ENCODE measurements around the gene PPFIBP2.

PPFIBP2 gene

DNA sequence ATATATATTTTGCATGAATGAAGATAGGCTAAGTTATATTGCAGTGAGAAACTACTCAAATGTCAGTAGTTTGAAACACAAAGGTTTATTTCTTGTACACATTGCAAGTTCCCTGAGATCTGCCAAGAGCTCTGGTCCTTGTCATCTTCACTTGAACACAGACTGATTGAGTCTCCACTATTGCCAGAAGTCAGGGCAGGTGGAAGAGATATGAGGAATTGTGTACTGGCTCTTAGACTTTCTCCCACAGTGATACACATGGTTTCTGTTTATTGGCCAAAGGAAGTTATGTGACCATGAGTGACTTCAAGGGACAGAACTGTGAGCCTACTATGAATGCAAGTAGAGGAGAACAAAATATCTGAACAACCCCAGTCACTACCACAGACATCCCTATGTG is 44.2 kb downstream of the PPFIBP2 start:
- DNase-seq, result no peak

DNA sequence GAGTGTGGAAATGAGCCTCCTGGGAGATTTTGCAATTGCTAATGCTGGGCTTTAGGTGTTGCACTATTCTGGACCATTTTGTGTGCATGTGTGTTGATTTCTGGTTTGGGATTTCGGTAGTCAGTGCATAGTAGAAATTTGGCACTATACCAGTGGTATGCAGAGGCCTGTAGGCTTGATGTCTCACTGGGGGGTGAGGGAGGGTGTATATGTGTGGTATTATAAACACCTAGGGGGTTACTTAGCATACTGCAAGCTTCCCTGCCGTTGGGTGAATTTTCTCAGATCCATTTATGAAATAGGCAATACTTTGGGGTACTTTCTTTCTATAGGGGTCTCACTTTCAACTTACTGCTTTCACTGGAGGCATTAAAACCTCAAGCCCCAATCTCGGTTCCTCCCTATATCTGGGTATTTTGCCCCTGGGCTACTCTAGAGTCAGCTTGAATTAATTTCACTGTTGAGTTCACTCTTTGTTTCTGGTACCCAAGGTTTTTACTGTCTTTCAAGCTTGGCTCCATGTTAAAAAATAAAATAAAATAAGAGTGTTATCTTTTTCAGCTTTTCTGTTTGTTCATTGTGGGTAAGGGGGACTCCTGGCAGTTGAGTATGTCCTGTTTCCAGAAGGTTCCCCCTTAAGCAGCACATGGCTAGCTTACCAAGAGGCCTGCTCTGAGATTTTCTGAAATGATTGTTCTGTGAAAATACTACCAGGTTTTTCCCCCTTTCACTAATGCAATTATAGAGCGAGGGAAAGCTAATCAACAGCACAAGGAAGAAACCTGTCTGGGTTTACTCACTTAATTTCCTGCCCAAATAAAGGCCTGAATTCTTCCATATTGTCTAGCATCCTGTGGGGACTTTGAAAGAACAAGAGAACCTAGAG is 45.8 kb downstream of the PPFIBP2 start:
- DNase-seq, result no peak

DNA sequence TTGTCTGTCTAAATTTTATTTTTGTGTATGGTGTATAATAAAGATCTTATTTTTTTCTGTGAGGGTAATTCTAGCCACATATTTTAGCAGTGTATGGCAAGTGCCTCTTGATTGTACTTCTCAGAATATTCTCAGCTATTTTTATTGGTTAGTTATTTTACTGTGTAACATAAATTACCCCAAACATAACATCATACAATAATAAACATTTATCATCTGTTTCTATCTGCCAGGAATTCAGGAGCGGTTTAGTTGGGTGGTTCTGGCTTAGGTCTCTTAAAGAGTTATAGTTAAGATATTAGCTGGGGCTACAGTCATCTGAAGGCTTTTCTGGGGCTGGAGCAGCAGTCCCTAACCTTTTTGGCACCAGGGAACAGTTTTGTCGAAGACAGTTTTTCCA is 47.8 kb downstream of the PPFIBP2 start:
- no peak for DNase-seq

DNA sequence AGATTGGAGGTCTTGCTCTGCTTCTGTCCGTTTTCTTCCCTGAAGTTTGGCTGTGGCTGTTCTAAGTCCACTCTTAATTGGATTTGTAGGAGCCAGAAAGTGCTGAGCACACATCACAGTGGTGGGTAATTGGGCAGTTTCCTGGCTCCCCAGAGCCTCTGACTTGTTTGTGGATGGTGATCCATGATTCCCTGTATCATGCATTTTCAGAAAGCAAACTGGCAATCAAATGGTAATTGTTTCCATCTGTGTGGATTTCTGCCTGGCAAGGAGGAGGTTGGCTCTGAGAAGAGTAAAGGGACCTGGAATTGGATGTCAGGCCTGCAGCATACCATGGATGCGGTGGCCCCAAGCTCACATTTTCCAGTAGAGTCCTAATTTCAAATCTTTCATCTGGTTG is 49.5 kb downstream of the PPFIBP2 start:
- DNase-seq, result no peak

DNA sequence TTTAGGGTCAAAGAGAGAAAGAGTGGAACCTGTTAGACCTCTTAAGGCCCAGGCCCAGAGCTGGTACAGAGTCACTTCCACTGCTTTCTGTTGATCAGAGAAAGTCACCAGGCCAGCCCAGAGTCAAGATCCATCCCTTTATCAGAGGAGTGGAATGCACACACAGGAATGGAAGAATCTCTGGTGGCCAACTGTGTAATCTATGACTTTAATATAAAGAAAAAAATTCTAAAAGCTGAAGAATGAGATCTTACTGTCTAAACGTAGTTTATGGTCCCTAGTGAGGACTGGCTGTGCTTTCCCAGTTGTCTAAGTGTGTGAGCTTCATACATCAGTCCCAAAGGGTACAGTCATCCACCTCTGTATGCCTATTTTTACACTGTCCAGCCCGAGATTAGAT is 51.0 kb downstream of the PPFIBP2 start:
- no peak for DNase-seq

DNA sequence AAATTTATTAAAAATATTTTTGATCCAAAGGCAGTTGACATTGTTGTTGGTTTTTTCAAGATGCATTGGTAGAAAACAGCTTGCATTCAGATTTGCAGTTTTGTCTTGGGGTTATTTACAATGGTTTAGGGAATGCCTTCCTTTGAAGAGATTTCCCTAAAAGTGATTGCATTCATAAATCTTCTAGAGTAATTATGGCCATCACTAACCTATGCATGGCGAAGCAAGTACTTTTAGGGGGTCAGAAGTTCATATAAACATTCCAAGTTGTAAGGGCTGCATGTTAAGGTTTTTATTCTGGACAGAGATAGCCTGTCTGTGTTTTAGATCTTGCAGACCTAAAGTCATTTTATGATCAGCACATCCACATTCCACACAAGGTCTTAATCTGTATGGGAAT is 53.5 kb downstream of the PPFIBP2 start:
- no peak for DNase-seq

DNA sequence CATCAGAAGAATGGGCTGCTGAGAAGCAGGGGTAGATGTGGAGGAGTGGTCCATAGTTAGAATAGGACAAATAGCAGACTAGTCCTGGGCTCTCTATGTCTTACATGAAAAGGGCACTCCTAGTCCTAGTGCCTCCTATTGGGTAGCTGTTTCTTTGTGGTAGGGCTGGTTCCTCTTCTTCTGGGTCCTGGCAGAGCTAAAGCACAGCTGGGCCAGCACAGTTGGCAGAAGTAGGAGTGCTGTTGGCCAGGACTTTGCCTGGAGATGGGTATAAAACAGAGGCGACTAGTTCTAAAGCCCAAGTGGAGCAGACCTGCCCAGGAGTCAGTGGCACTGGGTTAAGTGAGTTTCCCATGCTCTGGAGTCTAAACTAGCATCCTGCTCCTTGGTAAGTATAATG is 55.2 kb downstream of the PPFIBP2 start:
- DNase-seq, result no peak

DNA sequence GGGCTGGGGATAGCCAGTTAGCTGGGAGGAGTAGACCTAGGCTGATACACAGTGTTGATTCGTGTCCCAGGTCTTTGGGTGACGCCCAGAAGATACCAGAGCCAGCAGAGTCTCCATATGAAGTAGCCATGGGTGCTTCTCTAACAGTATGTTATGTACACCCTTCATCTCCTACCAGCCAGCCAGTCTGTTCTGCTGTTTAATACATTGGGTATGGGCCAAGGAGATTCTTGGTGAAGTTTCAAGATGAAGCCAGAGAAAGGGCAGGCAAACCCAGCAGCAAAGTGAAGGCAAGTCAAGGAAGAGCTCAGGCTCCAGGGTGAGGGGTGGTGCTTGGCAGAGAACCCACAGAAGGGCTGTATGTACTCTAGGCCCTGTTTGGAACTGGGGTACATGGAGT is 56.4 kb downstream of the PPFIBP2 start:
- no peak for DNase-seq

DNA sequence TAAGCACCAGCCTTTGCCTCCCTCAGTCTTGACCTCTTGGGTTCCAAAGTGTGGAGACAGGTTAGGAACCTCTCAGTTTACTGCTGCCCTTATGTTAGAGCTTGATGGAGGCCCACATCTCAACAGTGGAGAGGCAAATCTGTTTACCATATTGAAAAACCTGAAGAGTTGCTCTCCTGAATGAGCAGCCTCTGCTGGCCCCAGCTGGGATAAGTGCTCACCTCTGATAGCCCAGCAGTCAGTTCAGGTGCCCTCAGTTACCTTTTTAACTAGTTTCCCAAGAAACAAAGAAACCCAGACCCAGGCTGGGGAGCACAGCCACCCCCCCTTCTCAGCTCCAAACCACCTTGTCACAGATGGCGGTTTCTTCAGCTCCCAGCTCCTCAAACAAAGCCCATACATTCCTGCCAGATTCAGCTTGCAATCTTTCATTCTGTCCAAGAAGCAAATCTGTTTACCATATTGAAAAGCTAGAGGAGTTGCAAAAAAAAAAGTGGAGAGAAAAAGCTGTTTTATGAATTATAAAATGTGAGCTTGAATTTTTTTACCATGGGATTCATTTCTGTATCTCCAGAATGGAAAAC is 57.2 kb downstream of the PPFIBP2 start:
- no peak for DNase-seq

DNA sequence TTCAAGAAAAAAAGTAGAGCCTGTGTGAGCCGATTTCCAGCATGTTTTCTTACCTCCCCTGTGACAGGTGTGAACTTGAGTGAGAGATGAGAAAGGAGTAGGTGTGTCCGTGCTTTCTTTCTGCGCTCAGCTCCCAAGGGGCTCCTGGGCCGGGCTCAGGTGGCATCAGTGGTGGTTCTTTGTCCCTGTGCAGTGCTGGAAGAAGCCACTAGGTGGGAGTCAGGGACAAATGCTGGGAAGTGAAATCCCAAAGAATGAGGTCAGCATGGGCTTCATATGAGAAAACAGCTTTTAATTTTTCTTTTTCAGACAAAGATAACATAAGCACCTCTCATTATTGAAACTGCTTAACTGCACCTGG is 57.8 kb downstream of the PPFIBP2 start:
- peak; percentile 37 for DNase-seq

DNA sequence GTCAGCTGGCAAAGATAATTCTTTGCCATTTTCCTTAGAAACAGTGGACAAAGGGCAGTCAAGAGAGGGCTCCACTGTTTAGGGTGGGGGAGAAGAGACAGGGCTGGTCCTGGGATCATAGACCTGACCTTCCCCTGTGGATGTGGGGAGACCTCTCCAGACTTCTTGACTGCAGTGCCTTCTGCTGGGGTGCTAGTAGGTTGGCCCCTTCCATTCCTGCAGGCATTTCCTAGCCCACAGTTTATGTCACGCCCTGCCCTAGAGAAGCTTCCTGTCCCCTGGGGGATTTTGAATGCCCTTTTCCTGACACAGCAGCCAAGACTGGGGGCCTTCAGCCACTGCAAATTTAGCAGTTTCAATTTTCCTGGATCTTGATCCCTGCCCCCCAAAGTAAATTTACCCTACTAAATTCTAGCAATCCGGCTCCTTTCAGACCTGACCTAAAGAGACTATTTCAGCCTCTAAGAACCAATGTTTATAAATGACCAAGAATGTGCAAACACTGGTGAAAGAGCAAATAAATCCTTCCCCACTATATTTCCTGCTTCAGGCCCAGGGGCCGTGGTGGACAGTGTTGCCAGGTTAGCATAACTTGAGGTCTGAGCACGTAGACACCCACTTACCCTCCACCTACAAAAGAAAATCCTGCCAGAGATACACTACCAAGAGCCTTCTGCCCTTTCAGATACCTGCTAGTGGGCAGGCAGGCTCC is 58.4 kb downstream of the PPFIBP2 start:
- no peak for DNase-seq

DNA sequence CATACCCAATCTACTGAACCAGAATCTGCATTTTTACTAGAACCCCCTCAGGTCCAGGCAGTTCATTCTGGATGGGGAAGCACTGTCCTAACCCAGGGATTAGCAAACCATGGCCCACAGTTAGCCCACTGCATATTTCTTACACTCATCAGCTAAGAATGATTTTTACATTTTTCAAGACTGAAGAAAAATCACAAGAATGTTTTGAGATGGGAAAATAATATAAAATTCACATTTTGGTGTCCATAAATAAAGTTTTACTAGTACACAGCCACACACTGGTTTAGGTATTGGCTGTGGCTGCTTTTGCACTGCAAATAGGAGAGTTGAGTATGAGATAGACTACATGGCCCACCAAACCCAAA is 59.4 kb downstream of the PPFIBP2 start:
- DNase-seq, result no peak

DNA sequence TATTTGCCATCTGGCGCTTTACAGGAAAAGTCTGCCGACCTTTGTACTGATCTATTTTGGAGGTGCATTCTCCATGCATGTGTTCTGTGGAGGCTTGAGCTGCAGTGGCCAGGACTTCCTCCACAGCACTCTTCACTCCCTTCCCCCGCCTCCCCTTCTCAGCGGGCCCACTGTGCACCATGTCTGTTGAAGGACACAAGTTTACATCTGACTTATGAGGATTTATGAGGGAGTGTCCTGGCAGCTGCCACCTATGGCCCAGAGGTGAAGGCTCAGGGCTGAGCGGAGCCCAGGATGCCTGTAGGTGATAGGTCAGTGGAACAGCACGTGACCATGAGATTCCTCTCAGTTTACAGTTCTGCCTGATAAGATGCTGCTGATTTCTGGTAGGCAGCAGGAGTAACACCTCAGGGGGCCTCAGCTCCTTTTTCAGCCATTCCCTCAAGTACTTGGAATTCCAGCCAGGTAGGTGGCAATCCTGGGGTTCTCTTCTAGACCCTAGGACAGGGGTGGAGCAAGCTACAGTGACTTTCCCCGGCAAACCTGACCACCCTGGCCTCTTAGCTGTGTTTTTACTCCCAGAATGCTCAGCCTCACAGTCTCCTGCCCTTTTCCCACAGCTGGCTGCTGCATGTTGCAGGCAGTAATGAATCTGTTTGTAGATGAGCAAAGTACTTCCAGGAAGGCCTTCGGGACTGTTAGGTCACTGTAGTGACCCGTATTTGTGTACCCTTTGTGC is 59.9 kb downstream of the PPFIBP2 start:
- no peak for DNase-seq

DNA sequence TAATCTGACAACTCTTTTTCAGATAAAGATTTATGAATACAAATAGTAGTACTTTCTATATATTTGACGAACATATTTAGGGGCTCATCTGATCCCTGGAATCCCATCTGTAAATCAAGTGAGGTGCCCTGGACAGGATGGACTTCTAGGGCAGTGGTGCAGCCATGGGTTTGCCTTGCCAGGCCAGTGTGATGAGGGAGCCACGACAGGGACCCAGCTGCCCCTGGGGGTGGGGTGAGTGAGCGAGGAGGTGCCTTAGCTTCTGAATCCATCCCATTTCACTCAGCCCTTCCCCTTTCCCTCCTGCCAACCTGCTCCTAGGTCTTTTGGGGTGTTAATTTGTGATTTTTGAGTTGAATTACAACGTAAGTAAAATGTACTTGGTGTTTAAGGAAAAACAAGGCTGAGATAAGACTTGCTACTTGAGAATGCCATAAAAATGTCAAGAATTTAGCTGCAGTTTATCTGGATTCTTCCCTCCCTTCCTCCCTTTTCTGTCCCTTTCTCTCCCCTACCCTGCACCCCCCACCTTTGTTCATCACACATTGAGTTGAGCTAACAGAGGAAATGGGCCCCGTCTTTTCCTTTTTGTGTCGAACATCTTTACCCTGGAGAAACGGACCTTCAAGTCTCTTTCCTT is 60.8 kb downstream of the PPFIBP2 start:
- no peak for DNase-seq

DNA sequence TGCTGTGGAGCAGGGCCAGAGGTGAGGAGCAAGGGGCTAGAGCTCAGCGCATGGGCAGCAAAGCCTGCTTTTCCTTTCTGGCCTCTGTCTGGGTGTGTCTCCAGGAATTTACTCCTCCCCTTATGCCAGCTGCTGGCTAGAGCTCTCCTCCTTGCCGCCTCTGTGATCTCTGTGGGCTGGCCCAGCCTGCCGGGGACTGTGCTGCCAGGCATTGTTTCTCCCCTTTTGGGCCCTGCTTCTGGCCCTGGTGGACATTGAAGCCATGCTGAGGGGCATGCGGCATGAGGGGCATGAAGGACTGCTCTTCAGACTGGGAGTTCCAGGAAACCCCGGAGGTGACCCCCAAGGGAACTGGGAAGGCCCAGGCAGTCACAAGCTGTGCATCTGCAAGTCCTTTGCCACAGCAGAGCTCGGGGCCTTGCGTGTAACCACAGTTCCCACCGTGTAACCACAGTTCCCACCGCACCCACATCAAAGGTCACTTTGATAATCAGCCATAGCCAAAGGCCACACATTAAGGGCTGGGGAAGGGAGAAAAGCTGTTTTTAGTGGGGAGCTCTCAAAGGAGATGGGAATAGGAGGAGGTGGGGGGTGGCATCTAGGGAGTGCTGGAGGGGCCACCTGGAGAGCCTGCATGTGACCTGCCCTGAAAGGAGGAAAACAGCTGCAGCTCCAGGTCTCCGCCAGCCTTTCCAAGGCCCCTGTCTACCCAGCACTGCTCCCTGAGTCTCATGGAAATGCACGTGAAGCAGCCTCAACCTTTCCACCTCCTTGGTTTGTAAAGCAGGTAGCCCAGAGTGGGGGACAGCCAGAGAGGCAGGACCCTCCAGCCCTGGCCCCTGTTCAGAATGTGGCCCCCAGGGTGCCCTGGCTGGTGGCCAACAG is 62.3 kb downstream of the PPFIBP2 start:
- no peak for DNase-seq

DNA sequence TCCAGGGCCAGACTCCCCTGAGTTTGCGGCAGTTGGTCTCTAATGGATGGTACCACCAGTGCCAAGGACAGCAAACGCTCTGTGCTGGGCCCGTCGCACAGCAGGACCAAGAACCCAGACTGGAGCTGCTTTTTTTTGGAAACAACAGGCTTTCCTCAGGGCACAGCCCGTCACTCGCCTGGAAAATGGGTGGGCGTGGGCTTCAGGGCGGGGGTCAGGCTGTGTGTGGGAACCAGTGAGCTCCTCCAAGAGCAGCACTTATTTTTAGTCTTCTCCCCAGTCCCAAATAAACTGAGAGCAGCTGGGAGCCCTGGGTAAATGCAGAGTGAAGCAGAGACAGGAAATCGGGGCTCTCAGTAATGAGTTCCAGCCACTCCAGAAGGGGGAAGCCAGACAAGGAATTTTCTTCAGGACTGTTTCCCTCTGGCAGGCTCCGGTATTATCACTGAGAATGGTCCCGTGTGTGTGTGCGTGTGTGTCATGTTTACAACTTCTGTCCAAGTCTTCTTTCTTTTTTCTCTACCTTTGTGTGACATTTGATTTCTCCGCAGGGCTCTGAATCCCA is 63.0 kb downstream of the PPFIBP2 start:
- DNase-seq, result no peak

DNA sequence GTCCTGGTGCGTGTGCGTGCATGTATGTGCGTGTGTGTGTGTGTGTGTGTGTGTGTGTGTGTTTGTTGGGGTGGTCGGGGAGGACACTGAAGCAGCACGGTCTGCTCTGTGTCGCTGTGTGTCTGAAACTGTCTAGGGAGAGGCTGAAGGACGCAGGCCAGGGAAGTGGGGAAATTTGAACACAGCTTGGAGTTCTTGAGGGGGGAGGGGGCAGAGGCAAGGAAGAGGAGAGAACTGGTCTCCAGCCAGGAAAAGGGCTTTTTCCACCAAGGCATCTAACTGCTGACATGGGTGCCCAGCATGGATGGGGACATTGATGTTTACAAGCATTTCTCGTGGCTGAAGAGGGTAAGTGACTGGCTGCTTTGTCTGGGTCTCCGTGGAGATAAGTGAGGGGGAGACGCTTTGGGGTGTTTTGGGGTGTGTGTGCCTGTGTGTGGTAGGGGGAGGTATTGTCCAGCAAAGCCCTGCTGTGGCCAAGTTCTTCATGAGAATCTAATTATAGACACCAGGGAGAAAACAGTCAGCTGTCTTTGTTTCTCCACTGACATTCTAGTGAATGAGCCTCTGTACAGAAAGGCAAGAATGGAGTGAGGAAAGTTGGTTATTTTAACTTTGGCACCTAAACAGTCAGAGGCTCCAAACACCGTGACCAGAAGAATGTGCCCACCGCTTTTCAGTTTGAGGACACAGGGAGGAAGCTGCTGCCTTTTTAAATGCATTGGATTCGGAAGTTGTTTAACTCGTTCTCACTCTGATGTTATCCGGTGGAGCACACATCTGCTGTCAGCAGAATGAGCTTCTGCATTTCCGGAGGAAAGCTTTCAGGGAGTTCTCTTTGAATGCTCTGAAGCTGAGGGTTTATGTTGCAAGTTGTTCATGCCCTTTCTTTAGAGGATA is 63.7 kb downstream of the PPFIBP2 start:
- DNase-seq, result peak; percentile 88 to 90

DNA sequence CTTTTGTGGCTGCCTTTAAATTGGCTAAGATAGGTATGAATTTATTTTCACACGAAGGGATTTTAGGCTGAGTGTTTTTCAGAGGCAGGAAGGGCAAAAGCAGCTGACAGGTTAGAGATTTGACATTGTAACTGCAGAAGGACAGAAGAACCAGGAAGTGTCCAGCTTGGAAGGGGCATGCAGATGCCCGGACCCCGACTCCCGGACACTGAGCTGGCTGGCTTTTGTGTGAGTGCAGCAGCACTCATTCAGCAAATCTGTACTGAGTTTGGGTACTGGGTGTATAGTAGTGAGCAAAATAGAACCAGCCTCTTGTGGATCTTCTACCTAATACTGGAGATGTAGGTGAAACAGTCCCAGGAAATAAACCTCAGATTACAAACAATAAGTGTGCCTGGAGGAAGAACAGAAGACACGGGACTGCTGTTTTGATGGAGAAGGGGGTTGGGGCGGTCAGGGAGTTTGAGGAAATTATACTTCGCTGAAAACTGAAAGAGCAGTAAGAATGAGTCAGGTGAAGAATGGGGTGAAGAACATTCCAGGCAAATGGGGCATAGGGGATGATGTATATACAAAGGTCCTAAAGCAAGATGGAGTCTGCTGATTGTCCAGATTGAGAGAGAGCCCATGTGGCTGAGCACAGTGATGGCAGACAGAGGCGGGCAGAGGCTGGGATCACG is 64.6 kb downstream of the PPFIBP2 start:
- DNase-seq, result no peak

DNA sequence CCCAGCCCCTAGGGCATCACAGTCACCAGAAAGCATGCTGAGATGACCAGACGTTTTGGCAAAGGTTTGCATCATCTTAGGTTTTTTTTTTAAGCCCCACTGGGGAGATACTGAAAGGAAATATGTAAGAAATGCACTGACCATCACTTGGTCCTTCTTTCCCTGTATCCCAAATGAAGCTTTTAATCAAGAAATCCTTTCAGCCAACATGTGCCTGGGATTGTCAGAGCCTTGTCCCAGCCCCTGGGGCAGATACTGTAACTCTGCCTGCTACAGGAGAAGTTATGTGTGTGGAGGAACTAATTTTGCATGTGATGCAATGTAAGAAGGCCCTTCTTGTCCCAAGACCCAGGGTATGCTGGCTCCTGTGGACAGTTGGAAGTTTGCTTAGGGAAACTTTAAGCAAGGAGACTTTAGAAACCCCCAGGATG is 65.6 kb downstream of the PPFIBP2 start:
- no peak for DNase-seq
